Endothelial cell (in vitro differentiated cells): ENCODE data around the gene REC114. TPM values are rescaled to one million over a fixed set of nuclear protein-coding genes. Genes with fewer than 3 reads are reported as not detected.
"Not testable (repeated sequence)": the region's sequence is repeated elsewhere in the genome, so short reads cannot be mapped to it uniquely, and the experiment has no call there.

ENCODE experiments used
- DNase-seq: peaks from one replicate; pipeline ENCODE4 v3.0.0; 2021; ENCODE audit warnings: low spot score
- H3K27ac Mint-ChIP-seq: one replicate; pipeline ENCODE4 v1.8.0; 2021; ENCODE audit warnings: mixed read lengths, inconsistent platforms; ENCODE audit not compliant: unreplicated experiment
- H3K27me3 Mint-ChIP-seq: one replicate; pipeline ENCODE4 v1.8.0; 2021; ENCODE audit warnings: mild to moderate bottlenecking, moderate library complexity, mixed read lengths, inconsistent platforms; ENCODE audit not compliant: unreplicated experiment
- H3K36me3 Mint-ChIP-seq: one replicate; pipeline ENCODE4 v1.8.0; 2021; ENCODE audit warnings: mild to moderate bottlenecking, low read depth, mixed read lengths, inconsistent platforms; ENCODE audit not compliant: unreplicated experiment
- H3K4me1 Mint-ChIP-seq: one replicate; pipeline ENCODE4 v1.8.0; 2021; ENCODE audit warnings: mild to moderate bottlenecking, mixed read lengths, inconsistent platforms; ENCODE audit not compliant: unreplicated experiment
- H3K4me3 Mint-ChIP-seq: one replicate; pipeline ENCODE4 v1.8.0; 2021; ENCODE audit warnings: mild to moderate bottlenecking, mixed read lengths, inconsistent platforms; ENCODE audit not compliant: unreplicated experiment
- H3K9me3 Mint-ChIP-seq: one replicate; pipeline ENCODE4 v1.8.0; 2021; ENCODE audit warnings: mixed read lengths, inconsistent platforms; ENCODE audit not compliant: unreplicated experiment
- total RNA-seq: library from RNA; stranded (reverse); fragmentation: NEBNext Ultra II Directional; extraction: Animal tissue kit (Norgen Biotek cat#: 25700); gene quantifications from one replicate; pipeline ENCODE4 v1.2.1, GENCODE V29; 2021; ENCODE audit not compliant: unreplicated experiment
- TF ChIP-seq, protein P1 (sequence below): fragments of 200-600 bp; sonication (generic); IDR thresholded peaks from one replicate; pipeline ENCODE4 v1.5.0; 2021; ENCODE audit warnings: antibody characterized with exemption; ENCODE audit not compliant: unreplicated experiment

The REC114 gene
- total RNA-seq, 1 donor from 2014 or later = not detected

DNA sequence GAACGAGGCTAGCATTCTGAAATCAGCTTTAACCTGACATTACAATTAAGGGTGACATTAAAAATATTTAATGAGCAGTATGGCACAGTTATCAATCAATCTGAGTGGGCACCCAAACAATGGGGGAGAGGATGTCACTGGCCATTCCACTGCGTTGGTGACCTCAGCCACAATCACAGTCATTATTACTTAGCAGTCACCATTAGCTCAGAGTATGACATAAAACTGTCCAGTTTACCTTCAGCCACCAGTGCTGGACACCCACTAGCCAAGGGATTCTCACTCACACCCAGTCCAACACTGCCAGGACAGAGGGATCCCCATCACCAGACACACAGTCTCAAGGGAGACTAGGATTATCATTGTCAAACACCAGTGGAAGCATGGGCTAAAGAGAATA lies 17.5 kb upstream of the REC114 start:
- no peak overlapping the region for H3K4me3 Mint-ChIP-seq
- TF ChIP-seq, protein P1, sequence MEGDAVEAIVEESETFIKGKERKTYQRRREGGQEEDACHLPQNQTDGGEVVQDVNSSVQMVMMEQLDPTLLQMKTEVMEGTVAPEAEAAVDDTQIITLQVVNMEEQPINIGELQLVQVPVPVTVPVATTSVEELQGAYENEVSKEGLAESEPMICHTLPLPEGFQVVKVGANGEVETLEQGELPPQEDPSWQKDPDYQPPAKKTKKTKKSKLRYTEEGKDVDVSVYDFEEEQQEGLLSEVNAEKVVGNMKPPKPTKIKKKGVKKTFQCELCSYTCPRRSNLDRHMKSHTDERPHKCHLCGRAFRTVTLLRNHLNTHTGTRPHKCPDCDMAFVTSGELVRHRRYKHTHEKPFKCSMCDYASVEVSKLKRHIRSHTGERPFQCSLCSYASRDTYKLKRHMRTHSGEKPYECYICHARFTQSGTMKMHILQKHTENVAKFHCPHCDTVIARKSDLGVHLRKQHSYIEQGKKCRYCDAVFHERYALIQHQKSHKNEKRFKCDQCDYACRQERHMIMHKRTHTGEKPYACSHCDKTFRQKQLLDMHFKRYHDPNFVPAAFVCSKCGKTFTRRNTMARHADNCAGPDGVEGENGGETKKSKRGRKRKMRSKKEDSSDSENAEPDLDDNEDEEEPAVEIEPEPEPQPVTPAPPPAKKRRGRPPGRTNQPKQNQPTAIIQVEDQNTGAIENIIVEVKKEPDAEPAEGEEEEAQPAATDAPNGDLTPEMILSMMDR = no peak
- no peaks in the 10 kb centered on the region for H3K36me3 Mint-ChIP-seq
- no peak for DNase-seq
- H3K9me3 Mint-ChIP-seq = no peaks in the 10 kb centered on the region
- no peaks in the 10 kb centered on the region for H3K27me3 Mint-ChIP-seq
- no peak overlapping the region for H3K27ac Mint-ChIP-seq
- H3K4me1 Mint-ChIP-seq = no peaks in the 10 kb centered on the region

DNA sequence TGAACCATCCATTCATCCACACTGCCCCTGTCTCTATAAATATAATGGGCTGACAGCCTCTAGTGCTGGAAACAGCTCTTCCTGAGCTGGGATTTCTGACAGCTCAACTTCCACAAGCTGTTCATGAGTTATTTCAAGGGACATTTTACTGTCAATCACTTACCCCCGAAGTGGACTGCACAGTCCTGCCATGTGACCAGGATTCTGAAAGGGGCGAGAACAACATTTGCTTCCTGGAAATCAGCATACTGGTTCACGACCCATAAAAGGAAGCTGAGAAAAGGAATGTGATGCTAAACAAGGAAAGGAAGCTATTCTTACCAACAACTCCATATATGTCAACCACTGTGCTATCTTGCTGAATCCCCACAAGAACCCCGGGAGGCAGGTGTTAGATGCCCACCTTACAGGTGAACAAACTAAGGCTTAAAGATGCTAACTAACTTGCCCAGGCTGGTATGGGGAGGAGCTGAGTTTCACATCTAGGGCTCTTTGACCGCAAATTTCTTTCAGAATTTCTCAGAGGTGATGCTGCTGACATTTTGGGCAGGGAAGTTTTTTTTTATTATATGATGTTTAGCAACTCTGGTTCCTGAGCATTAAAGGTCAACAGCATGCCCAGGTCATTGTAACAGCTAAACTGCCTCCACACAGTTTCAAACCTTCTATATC lies 16.5 kb upstream of the REC114 start:
- Mint-ChIP-seq H3K36me3 (no peaks in the 10 kb centered on the region), H3K4me1 (no peaks in the 10 kb centered on the region), H3K4me3 (no peak overlapping the region), H3K27ac (no peak overlapping the region), H3K9me3 (no peaks in the 10 kb centered on the region), H3K27me3 (no peaks in the 10 kb centered on the region)
- no peak for DNase-seq
- TF ChIP-seq, protein P1 = no peak

GRCh38 chr15:73431329-73431728 lies 11.6 kb upstream of the REC114 start:
- DNase-seq, H3K4me1 Mint-ChIP-seq, H3K4me3 Mint-ChIP-seq, H3K9me3 Mint-ChIP-seq, H3K36me3 Mint-ChIP-seq, H3K27me3 Mint-ChIP-seq, H3K27ac Mint-ChIP-seq: not testable (repeated sequence)

DNA sequence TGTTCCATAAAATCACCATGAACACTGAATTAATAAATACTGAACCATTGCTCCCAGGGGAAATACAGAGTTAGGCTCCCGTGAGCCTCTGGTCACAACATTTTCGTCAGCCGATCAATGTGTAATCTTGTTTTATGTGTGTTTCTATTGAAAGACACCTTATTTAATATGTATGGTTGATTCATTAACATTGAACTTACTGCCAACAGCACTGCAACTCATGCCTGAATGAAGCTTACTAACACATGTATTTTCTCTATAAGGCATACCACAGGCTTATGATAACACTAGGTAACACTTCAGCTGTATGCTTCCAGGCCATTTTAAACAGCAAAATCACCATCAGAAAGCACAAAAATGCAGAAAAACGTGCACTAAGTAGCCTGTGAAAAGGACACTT lies 9.1 kb upstream of the REC114 start:
- H3K36me3 Mint-ChIP-seq = no peaks in the 10 kb centered on the region
- no peak for DNase-seq
- no peak overlapping the region for H3K4me3 Mint-ChIP-seq
- H3K4me1 Mint-ChIP-seq = no peaks in the 10 kb centered on the region
- H3K27ac Mint-ChIP-seq = no peak overlapping the region
- no peaks in the 10 kb centered on the region for H3K9me3 Mint-ChIP-seq
- TF ChIP-seq, protein P1 = no peak
- H3K27me3 Mint-ChIP-seq = no peaks in the 10 kb centered on the region

DNA sequence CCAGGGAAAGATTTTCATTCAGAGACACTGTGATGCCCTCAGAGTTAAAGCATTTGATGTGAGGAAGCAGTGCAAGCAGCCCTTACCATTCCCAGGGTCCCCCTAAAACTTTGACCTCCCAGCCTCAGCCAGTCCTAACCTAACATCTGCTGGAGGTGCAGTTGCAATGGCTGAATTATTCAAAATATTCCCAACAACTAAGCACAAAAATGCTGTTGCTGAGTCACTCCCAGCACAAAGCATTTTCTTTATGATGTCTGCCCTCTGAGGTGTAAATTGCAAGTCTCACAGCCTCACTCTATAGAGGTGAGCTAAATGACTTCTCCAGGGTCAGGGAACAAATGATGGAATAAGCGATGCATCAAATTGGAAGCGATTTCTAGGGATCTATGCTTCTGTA lies 6.4 kb upstream of the REC114 start:
- no peaks in the 10 kb centered on the region for H3K9me3 Mint-ChIP-seq
- H3K27me3 Mint-ChIP-seq = no peaks in the 10 kb centered on the region
- no peaks in the 10 kb centered on the region for H3K4me1 Mint-ChIP-seq
- H3K4me3 Mint-ChIP-seq = no peak overlapping the region
- no peak for DNase-seq
- H3K36me3 Mint-ChIP-seq = no peaks in the 10 kb centered on the region
- TF ChIP-seq, protein P1 = no peak
- H3K27ac Mint-ChIP-seq = no peak overlapping the region
